Stimulated activated CD4-positive, alpha-beta T cell treated with anti-CD3 and anti-CD28 coated beads, Interleukin-2, amount 100 ng/mL, for 24 hours (primary cell): ENCODE results near the gene ACAA1.
"Not testable (repeated sequence)": the region's sequence is repeated elsewhere in the genome, so short reads cannot be mapped to it uniquely, and the experiment has no call there.

Experiments
- DNase-seq, 2 donors: peaks; one replicate each; pipeline ENCODE4 v3.0.0-alpha.2; 2020

The ACAA1 gene

DNA sequence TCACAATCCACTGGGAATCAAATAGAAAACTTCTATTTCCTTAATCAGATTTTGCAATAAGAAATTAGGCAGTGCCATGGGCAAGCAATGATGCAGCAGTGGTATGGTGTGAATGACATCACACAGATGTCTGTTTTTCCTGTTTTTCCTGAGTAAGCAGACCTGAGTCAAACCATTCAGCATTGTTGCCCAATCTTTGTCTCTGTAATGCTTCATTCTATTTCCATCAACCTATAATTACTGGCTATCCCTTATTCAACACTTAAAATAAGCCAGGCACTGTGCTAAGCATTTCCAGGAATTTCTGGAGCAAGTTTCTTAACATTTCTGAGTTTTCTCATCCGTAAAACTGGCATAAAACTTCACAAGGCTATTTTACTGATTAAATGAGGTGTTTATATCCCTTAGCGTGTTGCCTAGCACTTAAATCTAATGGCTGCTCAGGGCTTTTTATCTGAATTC lies 17.1 kb upstream of the ACAA1 start:
- peak in 1 of 2 donors; percentile 11 for DNase-seq

DNA sequence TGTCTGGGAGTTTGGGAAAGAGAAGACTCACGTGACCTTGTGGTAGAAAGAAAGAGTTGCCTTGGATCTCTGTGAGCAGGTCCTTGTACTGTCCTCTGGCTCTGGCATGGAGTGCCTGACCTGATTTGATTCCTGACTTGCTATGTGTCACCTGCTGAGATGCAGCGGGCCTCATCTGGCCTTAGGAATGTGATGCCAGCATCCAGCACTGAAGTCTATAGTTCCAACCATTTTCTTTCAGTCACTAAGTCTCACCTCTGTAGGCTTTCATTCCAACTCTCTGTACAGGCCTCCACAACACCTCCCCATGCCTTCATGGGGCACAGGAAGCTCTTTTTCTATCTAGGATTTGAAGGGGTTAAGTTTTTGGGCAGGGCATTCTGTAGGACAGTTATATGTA lies 16.3 kb upstream of the ACAA1 start:
- DNase-seq = peak in 1 of 2 donors; percentile 7

DNA sequence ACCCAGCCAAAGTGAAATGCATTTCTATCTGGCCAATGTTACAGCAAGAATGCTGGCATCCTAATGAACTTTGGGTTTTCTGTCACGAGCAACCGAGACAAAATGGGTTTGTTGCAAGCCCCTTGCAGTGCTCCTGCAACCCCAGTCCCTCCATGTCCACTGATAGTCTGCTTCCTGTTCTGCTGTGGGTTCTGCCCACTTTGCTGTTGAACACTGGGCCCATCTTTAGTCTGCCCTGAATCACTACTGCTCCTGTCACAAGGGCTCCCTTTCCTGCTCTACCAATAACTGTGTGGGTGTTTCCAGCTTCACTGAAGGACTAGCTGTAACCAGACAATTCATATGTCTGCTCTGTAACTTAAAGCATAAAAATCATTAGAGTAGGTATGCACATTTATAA lies 15.7 kb upstream of the ACAA1 start:
- peak in 1 of 2 donors; percentile 13 for DNase-seq

DNA sequence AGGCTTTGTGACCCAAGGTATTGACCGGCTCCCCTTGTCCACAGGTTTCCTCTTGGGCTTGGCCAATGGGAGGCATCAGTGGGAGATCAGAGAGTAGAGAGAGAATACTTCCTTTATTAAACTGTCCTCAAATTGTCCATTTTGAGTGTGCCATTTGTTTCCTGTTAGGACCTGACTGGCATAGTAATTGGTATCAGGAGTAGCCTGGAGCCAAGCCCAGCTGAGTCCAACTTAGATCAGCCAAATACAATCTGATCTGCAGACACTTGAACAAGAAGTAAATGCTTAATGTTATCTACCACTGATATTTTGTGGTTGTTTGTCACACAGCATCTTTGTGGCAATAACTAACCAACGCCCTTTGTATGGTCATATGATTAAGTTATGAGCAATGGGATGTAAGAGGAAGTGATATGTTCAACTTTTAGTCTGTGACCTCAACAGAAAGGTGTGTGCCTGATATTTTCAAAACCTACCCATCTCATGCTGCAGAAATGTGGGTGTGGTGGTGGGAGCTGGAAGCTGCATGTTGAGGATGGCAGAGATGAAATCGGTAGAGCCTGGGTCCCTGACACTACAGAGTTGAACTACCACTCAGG lies 14.8 kb upstream of the ACAA1 start:
- DNase-seq = peak in 1 of 2 donors; percentile 16

DNA sequence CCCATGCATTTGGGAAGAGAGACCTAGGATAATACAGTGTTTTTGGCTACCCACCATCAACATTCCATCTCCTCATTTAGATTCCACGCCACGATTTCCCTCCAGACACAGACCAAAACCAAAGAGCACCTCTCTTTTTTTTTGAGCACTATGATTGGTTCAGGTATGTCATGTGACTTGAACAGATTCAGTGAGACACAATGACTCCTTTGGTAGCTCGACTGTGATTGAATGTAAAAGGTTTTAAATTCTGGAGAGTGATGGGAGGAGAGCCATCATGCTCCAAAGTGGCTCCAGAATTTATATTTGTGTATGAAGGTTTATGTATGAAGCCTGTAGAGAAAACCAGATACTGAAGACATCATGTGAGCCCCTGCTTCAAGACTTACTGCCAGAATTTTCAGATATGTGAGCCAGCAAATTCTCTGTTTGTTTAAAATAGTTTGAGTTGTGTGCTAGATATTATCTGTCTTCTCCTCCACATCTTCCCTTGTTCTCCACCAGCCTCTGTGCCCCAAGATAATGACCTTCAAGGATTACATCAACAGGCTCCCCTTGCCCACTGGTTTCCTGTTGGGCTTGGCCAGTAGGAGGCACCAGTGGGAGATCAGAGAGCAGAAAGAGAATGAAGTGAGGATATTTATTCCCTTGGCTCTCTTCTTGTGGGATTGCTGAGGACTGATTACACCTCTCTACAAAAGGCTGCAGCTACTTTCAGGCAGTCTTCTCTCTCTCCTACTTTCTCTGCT lies 14.0 kb upstream of the ACAA1 start:
- DNase-seq = peak in 1 of 2 donors; percentile 7

DNA sequence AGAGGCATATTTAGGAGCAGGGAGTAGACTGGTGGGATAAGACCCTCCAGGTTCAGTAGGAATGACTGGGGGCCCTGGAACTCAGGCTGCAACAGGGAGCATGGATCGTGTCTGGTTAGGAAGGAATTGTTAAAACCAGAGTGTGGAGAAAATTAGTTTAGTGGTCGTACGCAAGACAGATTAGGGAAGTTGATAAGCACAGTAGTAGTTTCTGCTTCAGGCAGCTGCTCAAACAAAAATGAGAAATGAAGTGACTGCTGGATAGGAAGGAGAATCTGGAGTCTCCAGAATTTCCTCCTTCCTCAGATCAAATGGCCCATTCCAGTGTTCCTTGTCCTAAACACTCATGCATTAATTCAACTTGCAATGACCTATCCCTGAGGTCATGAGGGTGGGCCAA lies 12.8 kb upstream of the ACAA1 start:
- DNase-seq = peak in 1 of 2 donors; percentile 9

DNA sequence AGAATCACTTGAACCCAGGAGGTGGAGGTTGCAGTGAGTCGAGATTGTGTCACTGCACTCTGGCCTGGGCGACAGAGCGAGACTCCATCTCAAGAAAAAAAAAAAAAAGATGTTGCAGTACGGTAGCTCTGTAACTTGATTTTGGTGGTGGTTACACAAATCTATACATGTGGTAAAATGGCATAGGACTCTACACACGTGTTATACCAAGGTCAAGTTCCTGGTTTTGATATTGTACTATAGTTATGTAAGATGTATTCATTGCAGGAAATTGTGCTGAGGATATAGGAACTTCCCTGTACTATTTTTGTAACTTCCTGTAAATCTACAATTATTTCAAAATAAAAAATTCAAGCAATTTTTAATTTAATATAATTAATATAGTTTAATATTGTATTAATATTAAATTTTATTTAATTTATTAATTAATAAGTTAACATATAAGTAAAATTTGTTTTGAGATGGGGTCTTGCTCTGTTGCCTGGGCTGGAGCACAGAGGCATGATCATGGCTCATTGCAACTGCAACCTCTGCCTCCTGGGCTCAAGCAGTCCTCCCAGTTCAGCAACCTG lies 11.5 kb upstream of the ACAA1 start:
- DNase-seq = no peak

DNA sequence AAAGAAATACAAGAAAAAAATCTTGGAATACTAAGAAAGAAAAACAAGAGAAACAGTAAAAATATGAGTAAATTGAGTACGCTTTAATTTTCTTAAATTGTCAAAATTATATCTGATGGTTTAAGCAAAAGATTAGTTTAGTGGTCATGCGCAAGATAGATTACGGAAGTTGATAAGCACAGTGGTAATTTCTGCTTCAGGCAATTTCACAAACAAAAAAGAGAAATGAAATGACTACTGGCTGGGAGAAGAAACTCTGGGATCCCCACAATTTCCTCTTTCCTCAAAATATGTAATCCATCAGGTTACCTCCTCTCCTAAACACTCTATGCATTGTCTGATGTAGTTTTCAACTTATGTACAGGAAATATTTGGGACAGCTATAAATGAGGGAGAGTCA lies 10.5 kb upstream of the ACAA1 start:
- no peak for DNase-seq

DNA sequence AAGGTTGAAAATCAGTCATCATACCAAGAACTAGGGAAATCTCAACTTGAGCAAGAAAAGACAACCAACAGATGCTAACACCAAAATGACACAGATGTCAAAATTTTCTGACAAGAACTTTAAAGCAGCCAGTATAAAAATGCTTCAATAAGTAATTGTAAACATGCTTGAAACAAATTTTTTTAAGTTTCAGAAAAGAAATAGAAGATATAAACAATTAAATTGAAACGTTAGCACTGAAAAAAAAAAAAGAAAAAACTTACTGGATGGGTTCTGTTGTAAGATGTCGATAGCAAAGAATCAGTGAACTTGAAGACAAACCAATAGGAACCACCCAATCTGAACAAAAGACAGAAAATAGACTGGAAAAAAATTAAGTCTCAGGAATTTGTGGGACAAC lies 9.6 kb upstream of the ACAA1 start:
- DNase-seq = no peak

DNA sequence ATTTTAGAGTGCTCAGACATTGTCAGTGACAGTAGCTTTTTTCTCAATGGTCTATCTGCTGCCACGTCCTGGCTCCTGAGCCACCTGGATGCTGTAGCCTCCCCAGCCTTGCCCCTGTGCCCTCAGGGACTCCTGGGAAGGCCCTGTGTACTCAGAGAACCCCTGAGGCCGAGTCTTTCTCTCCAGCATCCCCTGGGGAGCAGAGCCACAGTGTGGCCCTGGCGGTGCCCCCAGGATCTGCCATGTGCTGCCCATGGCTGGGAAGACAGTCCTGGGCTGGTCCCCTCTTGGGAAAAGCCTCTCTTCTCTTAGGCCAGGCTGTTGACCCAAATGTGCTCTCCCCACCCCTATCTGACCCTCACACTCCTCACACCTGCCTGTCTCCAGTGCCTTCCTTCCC lies 6.6 kb upstream of the ACAA1 start:
- peak in 1 of 2 donors; percentile 3 for DNase-seq

DNA sequence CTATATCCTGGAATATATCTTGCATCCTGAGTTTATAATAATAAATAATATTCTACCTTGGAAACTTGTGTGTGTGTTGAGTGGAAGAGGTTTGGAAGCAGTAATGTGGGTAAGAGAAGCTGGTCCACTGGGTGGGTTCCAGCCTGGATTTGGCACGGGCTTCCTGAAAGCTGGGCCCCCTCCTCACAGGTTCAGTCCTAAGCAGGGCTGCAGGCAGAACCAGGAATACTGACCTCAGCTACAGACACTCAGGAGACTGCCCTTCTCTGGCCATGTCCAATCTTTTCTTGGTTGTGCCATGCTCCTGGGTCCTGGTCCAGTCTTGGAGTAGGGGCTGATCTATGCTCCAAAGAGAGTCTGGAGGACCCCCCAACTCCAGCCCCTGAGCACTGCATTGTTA lies 6.0 kb upstream of the ACAA1 start:
- peak in 1 of 2 donors; percentile 14 for DNase-seq

DNA sequence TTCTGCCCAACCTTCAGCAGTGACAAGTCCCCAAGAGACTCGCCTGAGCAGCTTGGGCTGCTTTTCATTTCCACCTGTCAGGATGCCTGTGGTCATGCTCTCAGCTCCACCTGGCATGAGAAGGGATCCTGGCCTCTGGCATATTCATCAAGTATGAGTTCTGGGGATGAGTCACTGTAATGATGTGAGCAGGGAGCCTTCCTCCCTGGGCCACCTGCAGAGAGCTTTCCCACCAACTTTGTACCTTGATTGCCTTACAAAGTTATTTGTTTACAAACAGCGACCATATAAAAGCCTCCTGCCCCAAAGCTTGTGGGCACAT lies 5.0 kb upstream of the ACAA1 start:
- peak in 1 of 2 donors; percentile 14 for DNase-seq

DNA sequence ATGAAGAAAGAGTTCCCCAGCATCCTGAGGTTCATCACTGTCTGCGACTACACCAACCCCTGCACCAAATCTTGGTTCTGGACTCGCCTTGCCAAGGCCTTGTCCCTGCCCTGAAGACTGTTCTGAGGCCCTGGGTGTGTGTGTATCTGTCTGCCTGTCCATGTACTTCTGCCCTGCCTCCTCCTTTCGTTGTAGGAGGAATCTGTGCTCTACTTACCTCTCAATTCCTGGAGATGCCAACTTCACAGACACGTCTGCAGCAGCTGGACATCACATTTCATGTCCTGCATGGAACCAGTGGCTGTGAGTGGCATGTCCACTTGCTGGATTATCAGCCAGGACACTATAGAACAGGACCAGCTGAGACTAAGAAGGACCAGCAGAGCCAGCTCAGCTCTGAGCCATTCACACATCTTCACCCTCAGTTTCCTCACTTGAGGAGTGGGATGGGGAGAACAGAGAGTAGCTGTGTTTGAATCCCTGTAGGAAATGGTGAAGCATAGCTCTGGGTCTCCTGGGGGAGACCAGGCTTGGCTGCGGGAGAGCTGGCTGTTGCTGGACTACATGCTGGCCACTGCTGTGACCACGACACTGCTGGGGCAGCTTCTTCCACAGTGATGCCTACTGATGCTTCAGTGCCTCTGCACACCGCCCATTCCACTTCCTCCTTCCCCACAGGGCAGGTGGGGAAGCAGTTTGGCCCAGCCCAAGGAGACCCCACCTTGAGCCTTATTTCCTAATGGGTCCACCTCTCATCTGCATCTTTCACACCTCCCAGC lies 4.4 kb upstream of the ACAA1 start:
- peak in 1 of 2 donors; percentile 14 for DNase-seq

DNA sequence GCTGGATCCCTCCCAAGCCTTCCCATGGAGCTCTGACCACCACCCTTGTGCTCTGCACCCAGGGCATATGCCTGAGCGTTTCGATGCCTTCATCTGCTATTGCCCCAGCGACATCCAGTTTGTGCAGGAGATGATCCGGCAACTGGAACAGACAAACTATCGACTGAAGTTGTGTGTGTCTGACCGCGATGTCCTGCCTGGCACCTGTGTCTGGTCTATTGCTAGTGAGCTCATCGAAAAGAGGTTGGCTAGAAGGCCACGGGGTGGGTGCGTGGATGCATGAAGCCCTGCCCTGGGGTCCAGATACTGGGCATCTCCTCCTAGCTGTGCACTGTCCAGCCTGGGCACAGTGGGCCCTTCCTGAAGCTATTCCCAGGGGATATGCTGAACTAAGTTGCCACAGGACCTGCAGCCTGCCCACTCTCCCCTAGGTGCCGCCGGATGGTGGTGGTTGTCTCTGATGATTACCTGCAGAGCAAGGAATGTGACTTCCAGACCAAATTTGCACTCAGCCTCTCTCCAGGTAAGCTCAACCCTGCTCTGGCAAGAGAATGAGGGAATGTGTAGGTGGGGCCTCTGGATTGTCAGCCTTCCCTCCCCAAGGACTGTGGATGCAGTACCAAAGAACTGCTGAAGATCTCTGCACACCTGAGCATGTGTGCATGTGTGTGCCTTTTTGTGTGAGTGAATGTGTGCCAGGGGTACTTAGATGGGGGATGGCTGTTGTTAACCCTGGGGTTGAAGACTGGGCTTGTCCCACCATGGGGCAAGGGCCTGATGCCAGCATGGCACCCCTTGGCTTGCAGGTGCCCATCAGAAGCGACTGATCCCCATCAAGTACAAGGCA lies 3.6 kb upstream of the ACAA1 start:
- DNase-seq = peak in 1 of 2 donors; percentile 18

DNA sequence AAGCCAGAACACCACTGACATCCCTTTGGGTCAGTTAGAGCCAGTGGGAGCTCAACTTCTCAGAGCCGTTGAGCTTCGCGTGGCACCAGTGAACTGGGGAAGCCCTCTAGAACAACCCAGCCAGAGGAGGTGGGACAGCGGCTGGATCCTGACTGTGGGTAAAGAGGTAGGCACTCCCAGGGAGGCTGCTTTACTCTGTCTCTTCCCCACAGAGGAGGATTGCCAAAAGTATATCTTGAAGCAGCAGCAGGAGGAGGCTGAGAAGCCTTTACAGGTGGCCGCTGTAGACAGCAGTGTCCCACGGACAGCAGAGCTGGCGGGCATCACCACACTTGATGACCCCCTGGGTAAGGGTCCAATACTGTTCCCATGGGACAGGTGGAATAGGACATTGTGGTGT lies 2.7 kb upstream of the ACAA1 start:
- peak in 1 of 2 donors; percentile 16 for DNase-seq

DNA sequence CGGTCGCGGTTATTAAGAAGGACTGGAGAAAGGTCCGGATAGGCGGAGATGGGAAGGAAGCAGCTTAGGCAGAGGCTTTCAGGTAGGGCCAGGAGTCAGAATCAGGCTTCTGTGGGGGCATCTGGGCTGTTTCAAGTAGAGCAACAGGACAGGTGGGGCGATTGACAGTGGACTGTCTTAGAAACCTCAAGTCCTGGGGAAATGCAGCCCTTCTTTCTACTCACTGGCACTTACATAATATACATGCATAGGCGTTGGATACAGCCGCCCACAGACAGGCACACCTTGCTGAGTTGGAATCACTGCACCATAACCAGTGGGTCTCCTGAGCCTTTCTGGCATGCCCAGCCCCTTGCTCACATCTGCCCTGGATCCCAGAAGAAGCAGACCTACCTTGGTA lies 2.3 kb upstream of the ACAA1 start:
- DNase-seq = no peak

DNA sequence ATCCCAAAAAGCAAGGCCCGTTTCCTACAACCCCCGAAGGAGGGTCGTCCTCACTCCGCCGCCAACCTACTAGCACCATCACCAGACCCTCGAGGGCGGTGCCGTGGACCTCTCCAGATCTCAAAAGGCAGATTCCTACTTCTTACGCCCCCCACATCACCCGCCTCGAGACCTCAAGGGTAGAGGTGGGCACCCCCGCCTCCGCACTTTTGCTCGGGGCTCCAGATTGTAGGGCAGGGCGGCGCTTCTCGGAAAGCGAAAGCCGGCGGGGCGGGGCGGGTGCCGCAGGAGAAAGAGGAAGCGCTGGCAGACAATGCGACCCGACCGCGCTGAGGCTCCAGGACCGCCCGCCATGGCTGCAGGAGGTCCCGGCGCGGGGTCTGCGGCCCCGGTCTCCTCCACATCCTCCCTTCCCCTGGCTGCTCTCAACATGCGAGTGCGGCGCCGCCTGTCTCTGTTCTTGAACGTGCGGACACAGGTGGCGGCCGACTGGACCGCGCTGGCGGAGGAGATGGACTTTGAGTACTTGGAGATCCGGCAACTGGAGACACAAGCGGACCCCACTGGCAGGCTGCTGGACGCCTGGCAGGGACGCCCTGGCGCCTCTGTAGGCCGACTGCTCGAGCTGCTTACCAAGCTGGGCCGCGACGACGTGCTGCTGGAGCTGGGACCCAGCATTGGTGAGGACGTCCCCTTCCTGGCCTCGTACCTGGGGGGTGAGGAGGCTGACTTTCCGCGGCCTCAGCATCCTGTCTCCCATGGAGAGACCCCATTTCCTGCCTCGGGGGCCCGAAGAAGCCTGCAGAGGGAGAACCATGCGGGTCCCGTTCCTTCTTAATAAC lies 1.6 kb upstream of the ACAA1 start, which contains the start of gene MYD88:
TSS of gene MYD88 (plus strand) at position 313 of the 842 bp plus-strand sequence. CDS start at position 353, 40 bp downstream.
- DNase-seq = peak; percentile 84 to 87

DNA sequence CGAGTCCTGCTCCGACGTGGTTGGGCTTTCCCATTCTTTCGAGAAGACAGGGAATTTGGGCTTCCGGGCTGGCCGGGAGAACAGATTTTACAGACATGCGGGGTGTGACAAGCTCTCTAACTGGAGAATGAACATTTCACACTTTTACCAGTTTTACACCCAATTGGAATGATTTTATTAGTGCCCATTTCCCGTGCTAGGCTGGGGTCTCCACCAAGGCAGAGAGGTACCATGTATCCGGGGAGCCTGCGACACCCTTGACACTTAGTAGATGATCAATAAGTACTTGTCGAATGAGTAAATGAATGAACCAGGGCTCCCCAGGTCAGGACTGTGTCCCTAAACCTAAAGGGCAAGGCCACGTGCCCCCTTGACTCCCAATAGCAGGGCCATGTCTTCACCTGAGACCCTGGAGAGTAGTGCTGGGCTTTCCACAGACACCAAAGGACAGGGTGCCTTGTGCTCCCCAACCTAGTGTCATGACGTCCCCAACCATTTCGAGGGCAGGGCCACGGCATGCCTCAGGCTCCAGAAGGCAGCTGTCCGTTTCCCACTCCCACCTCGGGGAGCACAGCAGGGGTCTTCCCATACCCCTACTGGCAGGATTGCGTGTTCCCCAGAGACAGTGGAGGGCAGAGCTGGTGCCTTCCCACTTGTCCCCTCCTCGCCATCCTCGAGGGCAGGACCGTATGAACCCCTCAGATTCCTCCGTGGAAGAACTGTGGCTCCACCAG lies 855 bp upstream of the ACAA1 start:
- peak; percentile 27 to 36 for DNase-seq

DNA sequence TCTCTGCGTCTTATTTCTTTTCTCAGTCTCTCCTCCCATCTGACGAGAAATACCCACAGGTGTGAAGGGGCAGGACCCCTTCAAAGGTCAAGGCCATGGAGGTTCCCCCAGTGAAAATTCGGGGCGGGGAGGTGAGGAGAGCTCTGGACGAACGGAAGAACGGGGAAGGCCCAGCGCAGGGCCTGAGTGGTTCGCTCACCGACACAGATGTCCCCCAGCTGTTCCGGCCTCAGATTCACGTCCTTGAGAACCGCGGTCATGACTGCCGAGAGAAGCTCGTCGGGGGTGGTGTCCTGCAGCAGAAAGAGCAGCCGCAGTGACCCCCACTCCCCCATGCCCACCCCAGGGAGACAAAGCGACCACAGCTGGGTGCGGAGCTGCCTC lies 542 bp downstream of the ACAA1 start:
- DNase-seq = peak; percentile 24 to 30

DNA sequence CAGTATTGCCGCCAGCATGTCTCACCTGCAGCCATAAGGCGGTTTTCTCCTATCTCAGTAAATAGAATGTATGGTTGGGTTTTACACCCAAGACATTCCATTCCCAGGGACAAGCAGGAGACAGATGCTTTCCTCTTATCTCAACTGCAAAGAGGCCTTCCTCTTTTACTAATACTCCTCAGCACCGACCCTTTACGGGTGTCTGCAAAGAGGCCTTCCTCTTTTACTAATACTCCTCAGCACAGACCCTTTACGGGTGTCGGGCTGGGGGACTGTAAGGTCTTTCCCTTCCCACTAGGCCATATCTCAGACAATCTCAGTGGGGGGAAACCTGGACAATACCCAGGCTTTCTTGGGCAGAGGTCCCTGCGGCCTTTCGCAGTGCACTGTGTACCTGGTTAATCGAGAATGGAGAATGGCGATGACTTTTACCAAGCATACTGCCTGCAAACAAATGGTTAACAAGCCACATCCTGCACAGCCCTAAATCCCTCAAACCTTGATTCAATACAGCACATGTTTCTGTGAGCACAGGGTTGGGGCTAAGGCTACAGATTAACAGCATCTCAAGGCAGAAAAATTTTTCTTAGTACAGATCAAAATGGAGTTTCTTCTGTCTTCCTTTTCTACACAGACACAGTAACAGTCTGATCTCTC lies 1.2 kb downstream of the ACAA1 start:
- DNase-seq = not testable (repeated sequence)
